Measurements from ENCODE around the gene STIP1.

The STIP1 gene

GRCh38 chr11:64250415-64251015 lies 64.5 kb downstream of the STIP1 start:
- DNase-seq (ENCODE audit: low read depth in 2 of 2) = no peak

- DNase-seq (ENCODE audit: low read depth in 2 of 2) = no peak
These were observed 65.2 kb downstream of the STIP1 start, which contains the start of gene PLCB3 for GRCh38 chr11:64251016-64251752. Gene PLCB3, plus strand, starts transcription at chr11:64251530. Its CDS starts 120 bp downstream, at chr11:64251650.

- DNase-seq (ENCODE audit: low read depth in 2 of 2) = no peak
These were observed 65.7 kb downstream of the STIP1 start for GRCh38 chr11:64251753-64252002.

- no peak for DNase-seq (ENCODE audit: low read depth in 2 of 2)
These were observed 66.3 kb downstream of the STIP1 start for GRCh38 chr11:64252003-64252872.

- no peak for DNase-seq (ENCODE audit: low read depth in 2 of 2)
These were observed 67.1 kb downstream of the STIP1 start for GRCh38 chr11:64253043-64253442.

GRCh38 chr11:64253481-64253880 lies 67.5 kb downstream of the STIP1 start:
- DNase-seq (ENCODE audit: low read depth in 2 of 2) = no peak

Measured in fibroblast of skin of left quadriceps (primary cell).